PC-9 (cell line): Measurements from ENCODE around the gene TRANK1.

Source experiments
- CTCF ChIP-seq: fragments of 200-600 bp; sonication (generic); conservative IDR thresholded peaks from 2 replicates; pipeline ENCODE4 v1.6.1; 2017; ENCODE audit warnings: mixed run types, antibody characterized with exemption, mild to moderate bottlenecking, moderate library complexity
- EZH2 ChIP-seq: fragments of 200-600 bp; sonication (generic); IDR thresholded peaks from 2 replicates; pipeline ENCODE4 v1.8.0; 2017; ENCODE audit warnings: antibody characterized with exemption, low read depth

GRCh38 chr3:36924744-36925521, 19.9 kb downstream of the TRANK1 start:
- no peak for TF ChIP-seq CTCF
- TF ChIP-seq EZH2, result no peak
